Lower lobe of right lung (tissue), 2 donors: Measurements from ENCODE around the gene ETV5. TPM values are rescaled to one million over a fixed set of nuclear protein-coding genes. Genes with fewer than 3 reads are reported as not detected.

Experiments used
- ATAC-seq, 2 donors: fragments of 200-7000 bp; cut with Tn5 transposase; one replicate each; pipeline ENCODE4 v1.9.1; 2020 to 2022; ENCODE audit warnings: mild to moderate bottlenecking in 2 of 2, moderate library complexity in 2 of 2
- DNase-seq: peaks from one replicate; pipeline ENCODE4 v3.0.0-alpha.2; 2020
- H3K27ac ChIP-seq: fragments of 200-600 bp; one replicate; pipeline ENCODE4 v1.8.0; 2022
- H3K27me3 ChIP-seq: fragments of 200-600 bp; one replicate; pipeline ENCODE4 v1.8.0; 2022; ENCODE audit warnings: low read depth
- H3K36me3 ChIP-seq: fragments of 200-600 bp; one replicate; pipeline ENCODE4 v1.8.0; 2022; ENCODE audit warnings: mild to moderate bottlenecking
- H3K4me1 ChIP-seq: fragments of 200-600 bp; one replicate; pipeline ENCODE4 v1.8.0; 2022
- H3K4me3 ChIP-seq: fragments of 200-600 bp; one replicate; pipeline ENCODE4 v1.8.0; 2022; ENCODE audit warnings: mild to moderate bottlenecking
- H3K9me3 ChIP-seq: fragments of 200-600 bp; one replicate; pipeline ENCODE4 v1.8.0; 2022
- intact Hi-C: fragments of 100-400 bp; cut with DNase I; formaldehyde crosslinking; loops from one replicate; pipeline ENCODE4 v1.11.0; 2022
- total RNA-seq: library from RNA; stranded (reverse); fragmentation: NEBNext Ultra II Directional; extraction: Animal tissue kit (Norgen Biotek cat#: 25700); gene quantifications from one replicate; pipeline ENCODE4 v1.2.1, GENCODE V29; 2021
- TF ChIP-seq, protein P1 (sequence below): fragments of 200-600 bp; IDR thresholded peaks from one replicate; pipeline ENCODE4 v1.8.0; 2022; ENCODE audit warnings: antibody characterized with exemption, mild to moderate bottlenecking
- donor health status: DM: no; HTN: yes; CAD: no; lungs with severe emphysema.

Gene ETV5
- total RNA-seq, 1 donor from 2014 or later = 65.5 TPM

DNA sequence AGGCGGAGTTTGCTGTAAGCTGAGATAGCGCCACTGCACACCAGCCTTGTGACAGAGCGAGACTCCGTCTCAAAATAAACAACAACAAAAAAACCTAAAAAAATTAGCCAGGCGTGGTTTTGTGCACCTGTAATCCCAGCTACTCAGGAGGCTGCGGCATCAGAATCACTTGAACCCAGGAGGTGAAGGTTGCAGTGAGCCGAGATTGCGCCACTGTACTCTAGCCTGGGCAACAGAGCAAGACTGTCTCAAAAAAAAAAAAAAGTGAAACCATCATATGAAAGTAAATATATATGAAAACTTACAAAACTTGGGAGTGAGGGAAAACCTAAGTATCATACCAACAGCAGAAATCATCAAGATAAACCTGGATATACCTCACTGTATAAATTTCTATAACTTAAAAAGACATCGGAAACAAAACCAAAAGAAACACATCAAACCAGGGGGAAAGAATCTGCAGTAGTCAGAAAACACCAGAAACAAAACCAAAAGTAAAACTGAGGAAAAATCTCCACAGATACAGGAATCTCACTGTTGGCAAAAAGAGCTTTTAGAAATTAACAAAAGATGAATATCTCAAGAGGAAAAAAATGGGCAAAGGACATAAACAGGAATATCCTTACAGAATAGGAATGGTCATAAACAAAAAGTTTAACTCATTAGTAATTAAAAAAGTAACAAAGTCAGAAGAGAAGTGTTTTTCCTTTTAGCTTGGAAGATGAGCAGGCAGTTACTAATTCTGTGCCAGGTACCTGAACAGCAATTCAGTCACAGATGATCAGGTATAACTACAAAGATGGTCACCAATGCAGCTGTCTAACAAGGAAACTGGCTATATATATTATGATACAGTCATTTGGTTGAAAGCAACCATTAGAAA lies 41.3 kb downstream of the ETV5 start:
- TF ChIP-seq, protein P1, sequence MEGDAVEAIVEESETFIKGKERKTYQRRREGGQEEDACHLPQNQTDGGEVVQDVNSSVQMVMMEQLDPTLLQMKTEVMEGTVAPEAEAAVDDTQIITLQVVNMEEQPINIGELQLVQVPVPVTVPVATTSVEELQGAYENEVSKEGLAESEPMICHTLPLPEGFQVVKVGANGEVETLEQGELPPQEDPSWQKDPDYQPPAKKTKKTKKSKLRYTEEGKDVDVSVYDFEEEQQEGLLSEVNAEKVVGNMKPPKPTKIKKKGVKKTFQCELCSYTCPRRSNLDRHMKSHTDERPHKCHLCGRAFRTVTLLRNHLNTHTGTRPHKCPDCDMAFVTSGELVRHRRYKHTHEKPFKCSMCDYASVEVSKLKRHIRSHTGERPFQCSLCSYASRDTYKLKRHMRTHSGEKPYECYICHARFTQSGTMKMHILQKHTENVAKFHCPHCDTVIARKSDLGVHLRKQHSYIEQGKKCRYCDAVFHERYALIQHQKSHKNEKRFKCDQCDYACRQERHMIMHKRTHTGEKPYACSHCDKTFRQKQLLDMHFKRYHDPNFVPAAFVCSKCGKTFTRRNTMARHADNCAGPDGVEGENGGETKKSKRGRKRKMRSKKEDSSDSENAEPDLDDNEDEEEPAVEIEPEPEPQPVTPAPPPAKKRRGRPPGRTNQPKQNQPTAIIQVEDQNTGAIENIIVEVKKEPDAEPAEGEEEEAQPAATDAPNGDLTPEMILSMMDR = no peak
- ATAC-seq (no peak), DNase-seq (no peak)
- Histone ChIP-seq H3K4me1 (no peaks in the 10 kb centered on the region), H3K27ac (no peak overlapping the region), H3K9me3 (no peaks in the 10 kb centered on the region), H3K4me3 (no peak overlapping the region), H3K36me3 (peaks cover 11% of the 10 kb centered on the region), H3K27me3 (no peaks in the 10 kb centered on the region)
- intact Hi-C loops = no loop called here

DNA sequence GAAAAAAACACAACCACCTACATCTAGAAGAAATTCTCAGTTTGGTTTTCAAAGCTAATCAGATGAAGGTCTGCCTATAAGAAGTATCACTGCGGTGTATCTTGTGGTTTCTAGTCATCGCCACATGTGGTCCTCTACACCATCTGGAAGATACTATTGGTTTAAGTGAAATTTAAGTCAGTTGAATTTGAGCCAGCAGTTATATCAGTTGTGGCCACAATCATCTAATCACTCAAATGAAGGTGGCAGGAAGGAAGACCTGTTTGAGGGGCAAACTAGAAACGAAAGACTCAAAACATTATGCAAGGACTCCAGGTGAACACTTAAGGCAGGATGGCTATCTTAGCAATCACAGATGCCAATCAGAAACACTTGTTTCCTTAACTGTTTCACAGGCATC lies 48.7 kb downstream of the ETV5 start:
- TF ChIP-seq, protein P1 = no peak
- intact Hi-C loops = no loop called here
- peaks cover 43% of the 10 kb centered on the region for H3K36me3 ChIP-seq

DNA sequence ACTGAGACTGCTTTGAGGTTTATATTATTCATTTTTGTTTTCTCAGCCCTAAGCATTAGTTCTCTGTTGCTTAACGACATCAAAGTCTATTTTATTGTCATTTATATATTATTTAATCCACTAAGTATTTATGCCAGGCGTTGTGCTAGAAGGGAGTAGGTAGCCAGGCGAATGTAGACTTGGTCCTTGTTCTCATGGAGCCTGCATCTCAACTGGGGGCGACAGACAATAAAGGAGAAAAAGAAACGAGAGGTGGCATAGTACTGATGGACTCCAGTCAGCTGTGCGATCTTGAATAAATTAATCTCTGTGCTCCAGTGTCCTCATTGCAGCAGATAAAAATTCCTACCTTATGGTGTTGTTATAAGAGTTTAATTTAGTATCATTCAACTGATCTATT lies 49.7 kb downstream of the ETV5 start:
- Histone ChIP-seq H3K27me3 (no peaks in the 10 kb centered on the region), H3K4me3 (no peak overlapping the region), H3K4me1 (no peaks in the 10 kb centered on the region), H3K27ac (no peak overlapping the region), H3K36me3 (peaks cover 45% of the 10 kb centered on the region), H3K9me3 (no peaks in the 10 kb centered on the region)
- intact Hi-C loops = no loop called here
- ATAC-seq = no peak
- no peak for DNase-seq
- TF ChIP-seq, protein P1 = no peak

More for the DNA sequence above, 48.7 kb downstream of the ETV5 start:
- H3K27ac ChIP-seq = no peak overlapping the region
- H3K9me3 ChIP-seq = no peaks in the 10 kb centered on the region
- H3K4me3 ChIP-seq = no peak overlapping the region
- H3K4me1 ChIP-seq = no peaks in the 10 kb centered on the region
- H3K27me3 ChIP-seq = no peaks in the 10 kb centered on the region
- no peak for DNase-seq
- ATAC-seq = no peak

DNA sequence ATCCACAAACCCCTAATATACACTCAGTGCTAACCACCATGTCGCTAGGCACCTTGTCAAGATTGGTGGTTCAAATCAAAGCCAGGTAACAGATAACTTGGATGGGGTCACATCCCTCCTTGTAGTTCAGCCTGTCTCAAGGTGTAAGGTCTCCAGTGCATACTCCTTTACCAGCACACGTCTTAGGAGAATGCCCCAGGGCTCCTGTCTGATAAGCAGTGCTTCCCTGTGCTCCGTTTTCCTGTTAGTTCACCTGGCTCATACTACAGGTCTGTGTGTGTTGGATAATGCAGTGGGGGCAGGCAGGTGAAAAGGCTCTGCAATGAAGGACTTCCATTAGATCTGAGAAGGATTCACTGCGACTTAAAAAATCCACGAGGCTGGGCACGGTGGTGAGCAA lies 50.7 kb downstream of the ETV5 start:
- ATAC-seq = no peak
- Histone ChIP-seq H3K4me1 (no peaks in the 10 kb centered on the region), H3K9me3 (no peaks in the 10 kb centered on the region), H3K36me3 (peaks cover 41% of the 10 kb centered on the region), H3K27me3 (no peaks in the 10 kb centered on the region), H3K4me3 (no peak overlapping the region), H3K27ac (no peak overlapping the region)
- no peak for DNase-seq
- TF ChIP-seq, protein P1 = no peak
- intact Hi-C loops = no loop called here

DNA sequence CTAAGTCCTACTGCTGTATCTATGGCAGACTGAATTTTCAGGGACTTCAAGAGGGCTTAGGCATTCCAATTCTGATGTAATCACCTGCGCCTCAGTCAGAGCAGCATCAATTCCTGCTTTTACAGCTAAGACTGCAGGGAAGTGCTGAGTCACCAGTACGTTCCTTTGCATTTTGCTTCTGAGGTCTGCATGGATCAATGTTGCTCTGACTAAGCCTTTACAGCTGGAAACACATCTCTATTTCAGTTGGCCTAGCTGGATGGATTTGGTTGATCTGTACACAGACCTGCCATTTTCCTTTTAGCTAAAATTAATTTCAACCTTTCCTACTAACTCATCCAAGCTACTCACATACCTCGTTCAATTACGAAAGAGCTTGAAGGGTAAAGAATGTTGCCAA lies 51.3 kb downstream of the ETV5 start:
- no peak for ATAC-seq
- H3K27ac ChIP-seq = no peak overlapping the region
- no peaks in the 10 kb centered on the region for H3K27me3 ChIP-seq
- peaks cover 41% of the 10 kb centered on the region for H3K36me3 ChIP-seq
- TF ChIP-seq, protein P1 = no peak
- intact Hi-C loops = no loop called here
- no peak for DNase-seq
- H3K9me3 ChIP-seq = no peaks in the 10 kb centered on the region
- no peaks in the 10 kb centered on the region for H3K4me1 ChIP-seq
- no peak overlapping the region for H3K4me3 ChIP-seq
